Keratinocyte (primary cell): ENCODE data around the gene RAD23B. TPM values are rescaled to one million over a fixed set of nuclear protein-coding genes. Genes with fewer than 3 reads are reported as not detected.

Source experiments
- DNase-seq: peaks from one replicate; pipeline ENCODE4 v3.0.0-alpha.2; 2011; ENCODE audit warnings: low read depth, missing footprints, low spot score
- FAIRE-seq: peaks from 2 replicates; lab custom pipeline; 2011; peaks lifted over from hg19 to GRCh38; lab: Jason Lieb, UNC
- H2AFZ ChIP-seq: 2 replicates; pipeline ENCODE4 v1.6.0; 2012; ENCODE audit warnings: low read length, control low read depth, inconsistent platforms; ENCODE audit not compliant: control insufficient read depth
- H3K27ac ChIP-seq: 2 replicates; pipeline ENCODE4 v1.5.1; 2011; ENCODE audit warnings: low read length; ENCODE audit not compliant: control insufficient read depth, insufficient read depth
- H3K27me3 ChIP-seq: 3 replicates; pipeline ENCODE4 v1.6.0; 2011; ENCODE audit warnings: low read length; ENCODE audit not compliant: control insufficient read depth, insufficient read depth; ENCODE audit errors: extremely low read depth
- H3K36me3 ChIP-seq, 2 experiments: 2 replicates in 1 of 2; 3 replicates in 1 of 2; pipeline ENCODE4 v1.5.1; 2011; ENCODE audit warnings: low read length in 2 of 2, mild to moderate bottlenecking in 1 of 2; ENCODE audit not compliant: control insufficient read depth in 2 of 2, insufficient read depth in 2 of 2; ENCODE audit errors: extremely low read depth in 1 of 2
- H3K4me1 ChIP-seq: 3 replicates; pipeline ENCODE4 v1.5.1; 2011; ENCODE audit warnings: low read length; ENCODE audit not compliant: control insufficient read depth, insufficient read depth; ENCODE audit errors: extremely low read depth
- H3K4me2 ChIP-seq: 3 replicates; pipeline ENCODE4 v1.6.0; 2011; ENCODE audit warnings: low read depth, low read length; ENCODE audit not compliant: control insufficient read depth, insufficient read depth; ENCODE audit errors: extremely low read depth
- H3K4me3 ChIP-seq, 3 experiments: fragments of 200-600 bp in 1 of 3; sonication (generic) in 1 of 3; 2 replicates in 2 of 3; 3 replicates in 1 of 3; pipeline ENCODE4 v1.5.1; 2011 to 2016; ENCODE audit warnings: low read length in 3 of 3, mild to moderate bottlenecking in 3 of 3, control low read depth in 2 of 3, inconsistent platforms in 1 of 3, low read depth in 1 of 3, mixed read lengths in 1 of 3, mixed run types in 1 of 3, moderate library complexity in 1 of 3; ENCODE audit not compliant: control insufficient read depth in 2 of 3, insufficient read depth in 2 of 3; ENCODE audit errors: extremely low read depth in 1 of 3
- H3K79me2 ChIP-seq: 2 replicates; pipeline ENCODE4 v1.6.0; 2012; ENCODE audit warnings: low read length; ENCODE audit not compliant: control insufficient read depth, insufficient read depth
- H3K9ac ChIP-seq: 3 replicates; pipeline ENCODE4 v1.6.0; 2011; ENCODE audit warnings: low read length; ENCODE audit not compliant: control insufficient read depth, insufficient read depth; ENCODE audit errors: extremely low read depth
- H3K9me1 ChIP-seq: 3 replicates; pipeline ENCODE4 v1.6.0; 2011; ENCODE audit warnings: low read length; ENCODE audit not compliant: control insufficient read depth, insufficient read depth; ENCODE audit errors: extremely low read depth
- H3K9me3 ChIP-seq: 2 replicates; pipeline ENCODE4 v1.5.1; 2012; ENCODE audit warnings: low read depth, low read length; ENCODE audit not compliant: control insufficient read depth
- H4K20me1 ChIP-seq: 3 replicates; pipeline ENCODE4 v1.6.0; 2011; ENCODE audit warnings: low read length; ENCODE audit not compliant: control insufficient read depth, insufficient read depth; ENCODE audit errors: extremely low read depth
- EZH2 ChIP-seq: IDR thresholded peaks from one replicate; pipeline ENCODE4 v1.6.1; 2012; ENCODE audit warnings: inconsistent platforms, mild to moderate bottlenecking, low read length, moderate library complexity
- dilution Hi-C: fragments of 300-500 bp; cut with MboI; formaldehyde crosslinking; loops from one replicate; pipeline ENCODE4 v1.7.0; 2020; ENCODE audit warnings: low sequenced_read_pairs; ENCODE audit not compliant: extremely low pct_ligation_motif_present
- polyA plus RNA-seq, 5 experiments: library from polyadenylated mRNA; depleted of rRNA in 3 of 5; stranded (reverse) in 3 of 5; stranded (forward) in 1 of 5; unstranded in 1 of 5; fragments of >200 nt; gene quantifications; 1 replicate in 1 of 5; 2 replicates in 3 of 5; 3 replicates in 1 of 5; pipeline versions ENCODE4 v1.2.1 to v1.2.3, GENCODE V29; 2011 to 2012; ENCODE audit warnings: missing spikeins in 2 of 5, low read depth in 1 of 5, low replicate concordance in 1 of 5
- TF ChIP-seq, protein P1 (sequence below), 3 experiments: IDR thresholded peaks in 1 of 3; conservative IDR thresholded peaks in 1 of 3; optimal IDR thresholded peaks in 1 of 3; 2 replicates in 2 of 3; 3 replicates in 1 of 3; pipeline versions ENCODE3 to v1.5.1; 2011; ENCODE audit warnings: low read length in 3 of 3, mild to moderate bottlenecking in 3 of 3, moderate library complexity in 2 of 3, control low read depth in 1 of 3, inconsistent platforms in 1 of 3; ENCODE audit not compliant: insufficient read depth in 2 of 3; ENCODE audit errors: extremely low read depth in 1 of 3

Gene RAD23B
- polyA plus RNA-seq, 1 donor (not counting 4 experiments of a cell fraction or from before 2014, with no cell fraction given): 168 TPM

GRCh38 chr9:107375651-107376369 lies 92.7 kb downstream of the RAD23B start:
- no peaks in the 10 kb centered on the region for H3K9me3 ChIP-seq
- no peak overlapping the region for H3K4me3 ChIP-seq
- no peaks in the 10 kb centered on the region for H3K36me3 ChIP-seq
- no peaks in the 10 kb centered on the region for H3K27me3 ChIP-seq
- no peak overlapping the region for H3K4me2 ChIP-seq
- no peak overlapping the region for H3K27ac ChIP-seq
- no peaks in the 10 kb centered on the region for H4K20me1 ChIP-seq
- TF ChIP-seq, protein P1, sequence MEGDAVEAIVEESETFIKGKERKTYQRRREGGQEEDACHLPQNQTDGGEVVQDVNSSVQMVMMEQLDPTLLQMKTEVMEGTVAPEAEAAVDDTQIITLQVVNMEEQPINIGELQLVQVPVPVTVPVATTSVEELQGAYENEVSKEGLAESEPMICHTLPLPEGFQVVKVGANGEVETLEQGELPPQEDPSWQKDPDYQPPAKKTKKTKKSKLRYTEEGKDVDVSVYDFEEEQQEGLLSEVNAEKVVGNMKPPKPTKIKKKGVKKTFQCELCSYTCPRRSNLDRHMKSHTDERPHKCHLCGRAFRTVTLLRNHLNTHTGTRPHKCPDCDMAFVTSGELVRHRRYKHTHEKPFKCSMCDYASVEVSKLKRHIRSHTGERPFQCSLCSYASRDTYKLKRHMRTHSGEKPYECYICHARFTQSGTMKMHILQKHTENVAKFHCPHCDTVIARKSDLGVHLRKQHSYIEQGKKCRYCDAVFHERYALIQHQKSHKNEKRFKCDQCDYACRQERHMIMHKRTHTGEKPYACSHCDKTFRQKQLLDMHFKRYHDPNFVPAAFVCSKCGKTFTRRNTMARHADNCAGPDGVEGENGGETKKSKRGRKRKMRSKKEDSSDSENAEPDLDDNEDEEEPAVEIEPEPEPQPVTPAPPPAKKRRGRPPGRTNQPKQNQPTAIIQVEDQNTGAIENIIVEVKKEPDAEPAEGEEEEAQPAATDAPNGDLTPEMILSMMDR (optimal IDR thresholded peaks at IDR 0.05 in 1 of 3, IDR thresholded peaks at IDR 0.05 in 1 of 3, conservative IDR thresholded peaks at IDR 0.05 in 1 of 3; ENCODE audit: extremely low read depth in 1 of 3, insufficient read depth in 2 of 3, low read length in 3 of 3): no peak
- TF ChIP-seq EZH2: no peak
- FAIRE-seq (no peak), DNase-seq (no peak)
- no peak overlapping the region for H3K9ac ChIP-seq
- H3K79me2 ChIP-seq: no peaks in the 10 kb centered on the region
- no peaks in the 10 kb centered on the region for H3K9me1 ChIP-seq
- H3K4me1 ChIP-seq: no peaks in the 10 kb centered on the region
- no peak overlapping the region for H2AFZ ChIP-seq
- dilution Hi-C loops: no loop called here

GRCh38 chr9:107378006-107378405 lies 94.9 kb downstream of the RAD23B start:
- H3K36me3 ChIP-seq: no peaks in the 10 kb centered on the region
- no peak overlapping the region for H3K27ac ChIP-seq
- no peak for TF ChIP-seq EZH2
- TF ChIP-seq, protein P1 (optimal IDR thresholded peaks at IDR 0.05 in 1 of 3, IDR thresholded peaks at IDR 0.05 in 1 of 3, conservative IDR thresholded peaks at IDR 0.05 in 1 of 3; ENCODE audit: extremely low read depth in 1 of 3, insufficient read depth in 2 of 3, low read length in 3 of 3): no peak
- H3K4me3 ChIP-seq: no peak overlapping the region
- no peaks in the 10 kb centered on the region for H3K4me1 ChIP-seq
- no peak for DNase-seq
- H2AFZ ChIP-seq: no peak overlapping the region
- H4K20me1 ChIP-seq: no peaks in the 10 kb centered on the region
- no peaks in the 10 kb centered on the region for H3K9me3 ChIP-seq
- no peak overlapping the region for H3K4me2 ChIP-seq
- H3K79me2 ChIP-seq: no peaks in the 10 kb centered on the region
- no peaks in the 10 kb centered on the region for H3K27me3 ChIP-seq
- H3K9me1 ChIP-seq: no peaks in the 10 kb centered on the region
- dilution Hi-C loops: no loop called here
- no peak overlapping the region for H3K9ac ChIP-seq
- FAIRE-seq: no peak

Other genes starting within 250 kb of the RAD23B start
- 14.9 to 37.1 TPM (median 31.5 TPM) in 3 replicates for gene KLF4, start 206.5 kb downstream of the RAD23B start, polyA plus RNA-seq